Measurements from ENCODE around the gene ABHD14A. TPM values are rescaled to one million over a fixed set of nuclear protein-coding genes. Genes with fewer than 3 reads are reported as not detected.

Gene ABHD14A
- total RNA-seq, 1 donor from 2014 or later, result 12.2 TPM

DNA sequence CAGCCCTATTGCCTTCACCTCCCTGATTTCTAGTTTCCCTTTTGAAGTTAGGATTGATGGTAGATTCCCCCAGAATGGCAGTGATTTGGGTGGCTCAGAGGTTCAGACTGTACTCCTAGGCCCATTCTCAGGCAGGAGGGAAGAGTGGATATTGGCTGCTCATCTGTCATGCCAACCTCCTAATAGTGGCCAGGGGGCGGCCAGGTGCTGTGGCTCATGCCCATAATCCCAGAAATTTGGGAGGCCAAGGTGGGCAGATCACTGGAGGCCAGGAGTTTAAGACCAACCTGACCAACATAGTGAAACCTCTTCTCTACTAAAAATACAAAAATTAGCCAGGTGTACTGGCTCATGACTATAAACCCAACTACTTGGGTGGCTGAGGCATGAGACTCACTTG is 44.4 kb upstream of the ABHD14A start:
- TF ChIP-seq, protein P1, sequence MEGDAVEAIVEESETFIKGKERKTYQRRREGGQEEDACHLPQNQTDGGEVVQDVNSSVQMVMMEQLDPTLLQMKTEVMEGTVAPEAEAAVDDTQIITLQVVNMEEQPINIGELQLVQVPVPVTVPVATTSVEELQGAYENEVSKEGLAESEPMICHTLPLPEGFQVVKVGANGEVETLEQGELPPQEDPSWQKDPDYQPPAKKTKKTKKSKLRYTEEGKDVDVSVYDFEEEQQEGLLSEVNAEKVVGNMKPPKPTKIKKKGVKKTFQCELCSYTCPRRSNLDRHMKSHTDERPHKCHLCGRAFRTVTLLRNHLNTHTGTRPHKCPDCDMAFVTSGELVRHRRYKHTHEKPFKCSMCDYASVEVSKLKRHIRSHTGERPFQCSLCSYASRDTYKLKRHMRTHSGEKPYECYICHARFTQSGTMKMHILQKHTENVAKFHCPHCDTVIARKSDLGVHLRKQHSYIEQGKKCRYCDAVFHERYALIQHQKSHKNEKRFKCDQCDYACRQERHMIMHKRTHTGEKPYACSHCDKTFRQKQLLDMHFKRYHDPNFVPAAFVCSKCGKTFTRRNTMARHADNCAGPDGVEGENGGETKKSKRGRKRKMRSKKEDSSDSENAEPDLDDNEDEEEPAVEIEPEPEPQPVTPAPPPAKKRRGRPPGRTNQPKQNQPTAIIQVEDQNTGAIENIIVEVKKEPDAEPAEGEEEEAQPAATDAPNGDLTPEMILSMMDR (IDR thresholded peaks at IDR 0.05), result no peak
- no peaks in the 10 kb centered on the region for H3K4me1 Mint-ChIP-seq (ENCODE audit: unreplicated experiment)
- H3K27ac Mint-ChIP-seq (ENCODE audit: unreplicated experiment), result no peak overlapping the region
- peaks cover 13% of the 10 kb centered on the region for H3K36me3 Mint-ChIP-seq (ENCODE audit: unreplicated experiment)
- H3K9me3 Mint-ChIP-seq (ENCODE audit: unreplicated experiment), result no peaks in the 10 kb centered on the region
- no peak overlapping the region for H3K4me3 Mint-ChIP-seq (ENCODE audit: unreplicated experiment)
- H3K27me3 Mint-ChIP-seq (ENCODE audit: unreplicated experiment), result no peaks in the 10 kb centered on the region
- peak; percentile 53 for DNase-seq (ENCODE audit: extremely low spot score, unreplicated experiment)

DNA sequence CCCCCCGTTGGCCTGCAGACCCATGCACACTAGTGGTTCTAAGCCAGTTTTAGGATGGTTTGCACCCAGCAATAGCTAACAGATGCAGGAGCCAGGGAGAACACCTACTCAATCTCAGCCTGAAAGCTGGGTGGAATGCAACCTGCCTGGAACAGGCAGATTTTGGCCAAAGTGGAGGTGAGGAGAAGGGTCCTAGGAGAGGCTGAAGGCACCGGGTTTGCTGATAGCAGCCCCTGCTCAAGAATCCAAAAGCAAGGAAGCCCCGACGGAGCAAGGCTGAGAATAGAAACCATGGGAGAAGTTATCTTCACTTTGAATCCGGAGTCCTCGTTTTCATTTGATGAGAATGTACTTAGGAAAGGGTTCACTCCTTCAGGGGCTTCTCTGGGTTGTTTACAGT is 43.1 kb upstream of the ABHD14A start:
- DNase-seq (ENCODE audit: extremely low spot score, unreplicated experiment), result peak; percentile 56
- Mint-ChIP-seq H3K36me3 (ENCODE audit: unreplicated experiment) (peaks cover 17% of the 10 kb centered on the region), H3K27me3 (ENCODE audit: unreplicated experiment) (no peaks in the 10 kb centered on the region), H3K4me1 (ENCODE audit: unreplicated experiment) (no peaks in the 10 kb centered on the region), H3K9me3 (ENCODE audit: unreplicated experiment) (no peaks in the 10 kb centered on the region), H3K27ac (ENCODE audit: unreplicated experiment) (no peak overlapping the region), H3K4me3 (ENCODE audit: unreplicated experiment) (no peak overlapping the region)
- TF ChIP-seq, protein P1 (IDR thresholded peaks at IDR 0.05), result no peak

DNA sequence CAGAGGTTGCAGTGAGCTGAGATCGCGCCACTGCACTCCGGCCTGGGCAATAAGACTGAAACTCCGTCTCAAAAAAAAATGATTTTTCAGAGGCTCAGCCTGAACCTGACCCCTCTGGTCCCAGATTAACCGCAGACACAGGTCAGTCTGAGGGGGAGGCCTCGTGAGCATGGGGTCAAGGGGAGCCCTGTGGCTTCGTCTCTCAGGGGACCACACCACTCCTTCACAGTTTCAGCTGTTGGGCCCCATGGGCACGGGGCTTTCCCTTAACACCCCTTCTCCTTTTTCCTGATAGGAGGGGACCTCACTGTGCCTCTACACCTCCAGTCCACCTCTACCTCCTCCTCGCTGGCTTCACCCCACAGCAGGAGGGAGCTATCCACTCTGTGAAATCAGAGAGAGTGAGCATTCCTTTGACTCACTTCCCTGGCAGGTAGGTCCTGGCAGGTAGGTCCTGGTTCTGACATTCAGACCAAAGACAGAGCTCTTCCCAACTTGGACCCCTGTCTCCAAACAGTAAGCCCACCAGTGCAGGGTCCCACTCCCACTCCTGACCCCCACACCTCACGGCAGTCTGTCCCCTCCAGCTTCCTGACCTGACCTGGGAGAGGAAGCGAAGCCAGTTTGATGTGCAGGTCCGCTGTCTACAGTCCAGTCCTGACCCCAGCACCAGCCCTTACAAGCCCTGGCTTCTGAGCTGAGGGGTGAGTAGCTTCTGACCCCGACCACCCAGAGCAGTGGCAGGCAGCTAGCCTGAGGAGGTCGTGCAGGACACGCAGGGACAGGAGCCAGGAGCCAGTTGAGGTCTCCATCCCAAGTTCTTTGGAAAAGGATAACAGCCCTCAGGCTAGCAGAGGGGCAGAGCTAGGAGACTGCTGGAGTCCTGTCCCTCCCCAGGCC is 42.1 kb upstream of the ABHD14A start:
- Mint-ChIP-seq H3K36me3 (ENCODE audit: unreplicated experiment) (peaks cover 27% of the 10 kb centered on the region), H3K4me1 (ENCODE audit: unreplicated experiment) (no peaks in the 10 kb centered on the region), H3K27ac (ENCODE audit: unreplicated experiment) (no peak overlapping the region), H3K4me3 (ENCODE audit: unreplicated experiment) (no peak overlapping the region), H3K27me3 (ENCODE audit: unreplicated experiment) (no peaks in the 10 kb centered on the region), H3K9me3 (ENCODE audit: unreplicated experiment) (no peaks in the 10 kb centered on the region)
- peak; percentile 76 for DNase-seq (ENCODE audit: extremely low spot score, unreplicated experiment)
- TF ChIP-seq, protein P1 (IDR thresholded peaks at IDR 0.05), result no peak

DNA sequence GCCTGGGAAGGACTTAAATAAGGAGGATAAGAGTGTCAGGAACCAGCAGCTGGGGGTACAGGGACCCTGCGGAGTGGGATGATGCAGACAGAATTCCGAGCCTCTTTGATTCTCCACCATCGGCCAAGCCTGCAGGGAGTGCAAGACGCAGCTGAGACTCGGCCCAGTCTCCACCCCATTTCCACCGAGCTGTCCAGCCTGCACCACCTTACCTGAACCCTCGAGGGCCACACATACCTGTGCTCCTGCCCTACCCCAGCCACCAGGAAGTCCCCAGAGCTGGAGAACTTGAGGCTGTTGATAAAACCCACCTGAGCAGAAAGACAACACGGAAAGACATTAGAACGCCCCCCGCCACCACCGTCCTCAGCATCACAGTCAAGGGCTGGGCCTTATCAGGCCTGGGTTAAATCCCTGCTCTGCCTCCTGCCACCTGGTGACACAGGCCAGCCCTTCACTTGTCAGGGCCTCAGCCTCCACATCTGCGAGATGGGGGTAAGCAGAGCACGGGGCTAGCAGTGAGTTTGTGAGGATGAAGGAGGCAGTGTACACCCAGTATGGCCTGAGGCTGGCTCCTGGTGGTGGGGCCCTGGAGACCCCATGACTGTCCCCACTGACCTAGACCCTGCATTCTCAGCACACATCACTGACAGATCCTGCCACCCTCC is 41.3 kb upstream of the ABHD14A start:
- DNase-seq (ENCODE audit: extremely low spot score, unreplicated experiment), result peak; percentile 74

More for the DNA sequence above, 41.3 kb upstream of the ABHD14A start:
- no peak overlapping the region for H3K27ac Mint-ChIP-seq (ENCODE audit: unreplicated experiment)
- no peaks in the 10 kb centered on the region for H3K27me3 Mint-ChIP-seq (ENCODE audit: unreplicated experiment)
- no peaks in the 10 kb centered on the region for H3K4me1 Mint-ChIP-seq (ENCODE audit: unreplicated experiment)
- no peak overlapping the region for H3K4me3 Mint-ChIP-seq (ENCODE audit: unreplicated experiment)
- TF ChIP-seq, protein P1 (IDR thresholded peaks at IDR 0.05), result no peak
- peaks cover 32% of the 10 kb centered on the region for H3K36me3 Mint-ChIP-seq (ENCODE audit: unreplicated experiment)
- H3K9me3 Mint-ChIP-seq (ENCODE audit: unreplicated experiment), result no peaks in the 10 kb centered on the region

Measured in osteocyte (in vitro differentiated cells).